Activated T-cell treated with anti-CD3 and anti-CD28 coated beads for 1 hour (primary cell): ENCODE results near the gene ATXN2.
A peak's percentile ranks its signal among the peaks of the same experiment; 100 is the strongest.
"Not testable (repeated sequence)": the region's sequence is repeated elsewhere in the genome, so short reads cannot be mapped to it uniquely, and the experiment has no call there.

Experiments used
- DNase-seq: peaks from one replicate; pipeline ENCODE4 v3.0.0-alpha.2; 2020; ENCODE audit warnings: low read depth

ATXN2 gene

GRCh38 chr12:111600986-111601385, 1.9 kb upstream of the ATXN2 start:
- DNase-seq, result not testable (repeated sequence)

GRCh38 chr12:111600205-111600642, 1.1 kb upstream of the ATXN2 start:
- no peak for DNase-seq

- DNase-seq, result peak; percentile 78
These were observed 514 bp upstream of the ATXN2 start for GRCh38 chr12:111599453-111600204.

GRCh38 chr12:111597831-111598636, 1.1 kb downstream of the ATXN2 start:
- peak; percentile 5 for DNase-seq

GRCh38 chr12:111596985-111597830, 1.9 kb downstream of the ATXN2 start:
- peak; percentile 3 for DNase-seq

GRCh38 chr12:111595341-111595835, 3.7 kb downstream of the ATXN2 start:
- not testable (repeated sequence) for DNase-seq

GRCh38 chr12:111591399-111592010, 7.6 kb downstream of the ATXN2 start:
- DNase-seq, result not testable (repeated sequence)

GRCh38 chr12:111590552-111590951, 8.6 kb downstream of the ATXN2 start:
- no peak for DNase-seq

- DNase-seq, result no peak
These were observed 9.5 kb downstream of the ATXN2 start for GRCh38 chr12:111589601-111590000.

GRCh38 chr12:111588010-111588409, 11.1 kb downstream of the ATXN2 start:
- no peak for DNase-seq

GRCh38 chr12:111586986-111587385, 12.1 kb downstream of the ATXN2 start:
- DNase-seq, result no peak

GRCh38 chr12:111585690-111586089, 13.4 kb downstream of the ATXN2 start:
- no peak for DNase-seq

- DNase-seq, result no peak
These were observed 14.2 kb downstream of the ATXN2 start for GRCh38 chr12:111584959-111585358.

GRCh38 chr12:111583506-111583905, 15.6 kb downstream of the ATXN2 start:
- not testable (repeated sequence) for DNase-seq

GRCh38 chr12:111582133-111582747, 16.9 kb downstream of the ATXN2 start:
- no peak for DNase-seq

- no peak for DNase-seq
These were observed 17.5 kb downstream of the ATXN2 start for GRCh38 chr12:111581434-111582132.

GRCh38 chr12:111580737-111581136, 18.4 kb downstream of the ATXN2 start:
- DNase-seq, result no peak

GRCh38 chr12:111580119-111580425, 19.0 kb downstream of the ATXN2 start:
- no peak for DNase-seq

GRCh38 chr12:111578971-111579340, 20.2 kb downstream of the ATXN2 start:
- DNase-seq, result no peak

- no peak for DNase-seq
These were observed 20.7 kb downstream of the ATXN2 start for GRCh38 chr12:111578276-111578970.
